ENCODE data around the gene CCNG1.
"Not testable (repeated sequence)": the region's sequence is repeated elsewhere in the genome, so short reads cannot be mapped to it uniquely, and the experiment has no call there.

Gene CCNG1, protein sequence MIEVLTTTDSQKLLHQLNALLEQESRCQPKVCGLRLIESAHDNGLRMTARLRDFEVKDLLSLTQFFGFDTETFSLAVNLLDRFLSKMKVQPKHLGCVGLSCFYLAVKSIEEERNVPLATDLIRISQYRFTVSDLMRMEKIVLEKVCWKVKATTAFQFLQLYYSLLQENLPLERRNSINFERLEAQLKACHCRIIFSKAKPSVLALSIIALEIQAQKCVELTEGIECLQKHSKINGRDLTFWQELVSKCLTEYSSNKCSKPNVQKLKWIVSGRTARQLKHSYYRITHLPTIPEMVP

DNA sequence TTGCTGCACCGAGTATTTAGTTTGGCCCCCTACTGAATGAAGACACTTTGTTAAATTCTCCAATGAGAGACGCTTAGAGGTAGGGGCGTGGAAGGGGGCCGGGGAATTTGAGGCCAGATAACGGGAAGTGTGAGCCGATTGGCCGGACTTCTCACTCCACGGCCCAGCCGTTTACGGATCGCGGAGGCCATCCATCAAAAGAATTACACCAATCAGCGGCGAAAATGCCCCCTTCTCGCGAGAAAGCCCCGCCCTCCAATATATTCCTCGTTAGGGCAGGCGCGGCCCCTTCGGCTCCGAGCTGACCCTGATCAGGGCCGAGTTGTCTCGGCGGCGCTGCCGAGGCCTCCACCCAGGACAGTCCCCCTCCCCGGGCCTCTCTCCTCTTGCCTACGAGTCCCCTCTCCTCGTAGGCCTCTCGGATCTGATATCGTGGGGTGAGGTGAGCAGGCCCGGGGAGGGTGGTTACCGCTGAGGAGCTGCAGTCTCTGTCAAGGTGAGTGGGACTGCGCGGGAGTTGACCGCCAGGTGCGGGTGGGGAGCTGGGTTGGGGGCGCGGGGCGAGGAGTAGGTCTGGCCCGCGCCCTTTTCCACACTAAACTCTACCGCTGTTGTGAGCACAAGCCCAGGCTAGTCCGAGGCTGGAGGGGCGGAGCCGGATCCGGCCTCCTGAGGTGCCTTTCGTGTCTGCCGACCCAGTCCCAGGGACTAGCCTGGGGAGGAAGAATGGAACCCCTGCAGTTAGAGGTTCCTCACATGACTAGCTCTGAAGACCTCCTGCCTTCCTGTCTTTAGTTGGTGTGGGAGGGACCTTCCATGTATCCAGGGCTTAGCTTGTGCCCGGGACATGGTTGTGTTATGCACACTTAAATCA is at the start of gene CCNG1:
TSS of gene CCNG1 (plus strand) at position 287 of the 874 bp plus-strand sequence. CDS start 1,662 bp downstream, outside the sequence.
- DNase-seq (ENCODE audit: low read depth in 2 of 2), result peak; percentile 80 to 84

DNA sequence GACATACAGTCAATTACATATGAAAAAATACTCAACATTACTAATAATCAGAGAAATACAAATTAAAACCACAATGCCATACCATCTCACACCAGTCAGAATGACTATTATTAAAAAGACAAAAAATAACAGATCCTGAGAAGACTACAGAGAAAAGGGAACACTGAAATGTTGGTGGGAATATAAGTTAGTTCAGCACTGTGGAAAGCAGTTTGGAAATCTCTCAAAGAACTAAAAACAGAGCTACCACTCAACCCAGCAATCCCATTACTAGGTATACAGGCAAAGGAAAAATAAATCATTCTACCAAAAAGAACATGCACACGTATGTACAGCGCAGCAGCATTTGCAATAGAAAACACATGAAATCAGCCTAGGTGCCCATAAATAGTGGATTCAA is 41.6 kb upstream of the CCNG1 start:
- no peak for DNase-seq (ENCODE audit: low read depth in 2 of 2)

DNA sequence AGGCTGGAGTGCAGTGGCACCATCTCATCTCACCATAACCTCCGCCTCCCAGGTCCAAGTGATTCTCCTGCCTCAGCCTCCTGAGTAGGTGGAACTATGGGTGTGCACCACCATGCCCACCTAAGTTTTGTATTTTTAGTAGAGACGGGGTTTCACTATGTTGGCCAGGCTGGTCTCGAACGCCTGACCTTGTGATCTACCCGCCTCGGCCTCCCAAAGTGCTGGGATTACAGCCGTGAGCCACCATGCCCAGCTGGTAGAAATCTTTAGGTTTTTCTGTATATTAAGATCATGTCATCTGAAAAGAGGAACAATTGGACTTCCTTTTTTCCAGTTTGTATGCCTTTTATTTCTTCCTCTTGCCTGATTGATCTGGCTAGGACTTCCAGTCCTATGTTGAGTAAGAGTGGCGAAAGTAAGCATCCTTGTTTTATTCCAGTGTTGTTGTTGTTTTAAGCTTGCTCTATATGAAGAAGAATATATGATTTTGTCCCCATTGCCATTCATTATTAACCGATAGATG is 40.5 kb upstream of the CCNG1 start:
- DNase-seq (ENCODE audit: low read depth in 2 of 2), result not testable (repeated sequence)

DNA sequence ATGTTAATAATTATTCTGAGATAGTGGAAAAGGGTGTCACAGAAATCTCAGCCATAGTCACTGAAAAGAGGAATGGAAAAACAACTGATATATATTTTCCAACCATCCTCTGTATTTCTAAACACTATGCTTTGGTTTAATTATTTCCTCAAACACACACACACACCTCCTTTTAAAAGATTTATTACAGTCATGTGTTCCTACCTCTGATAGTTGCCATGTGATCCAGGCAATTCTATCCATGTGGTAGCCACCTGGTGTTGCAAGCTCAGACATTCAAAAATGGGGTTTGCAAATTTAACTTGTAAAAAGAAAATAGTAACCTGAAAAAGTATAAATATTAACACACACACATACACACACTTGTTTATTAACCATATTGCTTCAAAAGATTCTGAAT is 40.0 kb upstream of the CCNG1 start:
- no peak for DNase-seq (ENCODE audit: low read depth in 2 of 2)

DNA sequence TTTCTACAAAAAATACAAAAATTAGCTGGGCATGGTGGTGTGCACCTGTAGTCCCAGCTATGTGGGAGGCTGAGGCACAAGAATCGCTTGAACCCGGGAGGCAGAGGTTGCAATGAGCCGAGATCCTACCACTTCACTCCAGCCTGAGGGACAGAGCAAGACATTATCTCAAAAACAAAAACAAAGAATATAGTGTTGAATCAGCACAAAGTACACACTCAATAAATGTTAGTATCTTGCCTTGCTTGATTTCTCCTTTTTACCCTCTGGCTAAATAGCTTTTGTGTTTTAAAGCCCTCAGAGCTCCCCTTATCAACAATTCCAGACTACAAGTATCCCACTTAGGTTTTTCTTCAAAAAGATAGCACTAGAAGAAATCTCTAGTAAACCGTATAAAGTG is 37.5 kb upstream of the CCNG1 start:
- no peak for DNase-seq (ENCODE audit: low read depth in 2 of 2)

DNA sequence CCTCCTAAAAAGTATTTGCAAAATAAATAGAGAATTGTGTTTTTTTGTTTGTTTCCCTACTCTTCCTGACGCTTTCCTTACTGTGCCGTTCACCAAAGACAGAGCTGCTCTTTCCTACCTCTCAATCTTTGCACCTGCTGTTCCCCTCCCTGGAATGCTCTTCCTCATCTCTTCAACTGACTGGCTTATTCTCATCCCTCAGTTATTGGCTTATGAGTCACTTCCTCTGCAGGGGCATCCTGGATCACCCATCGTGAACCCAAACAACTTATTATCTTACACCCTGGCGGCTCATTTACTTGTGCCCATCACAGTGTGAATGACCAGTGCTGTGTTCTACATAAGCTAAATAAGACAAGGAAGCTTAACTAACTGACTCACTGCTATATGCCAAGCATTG is 36.1 kb upstream of the CCNG1 start:
- no peak for DNase-seq (ENCODE audit: low read depth in 2 of 2)

DNA sequence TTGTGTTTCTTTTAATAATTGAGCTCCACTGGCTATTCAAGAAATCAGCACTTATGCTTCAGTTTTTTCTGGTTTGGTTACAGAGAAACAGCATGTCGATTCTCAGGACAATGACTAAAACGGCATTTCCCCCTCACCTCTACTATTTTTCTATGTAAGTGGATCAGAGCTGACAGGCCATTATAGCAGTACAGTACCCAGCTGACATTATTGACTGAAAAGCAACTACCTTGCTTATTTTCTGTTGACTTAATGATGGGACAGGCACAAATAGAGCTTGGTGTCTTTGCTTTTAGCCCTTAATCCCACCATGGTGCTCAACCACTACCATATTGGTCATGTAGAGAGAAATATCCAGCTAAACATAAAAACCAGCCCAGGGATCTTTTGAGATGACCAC is 35.4 kb upstream of the CCNG1 start:
- no peak for DNase-seq (ENCODE audit: low read depth in 2 of 2)

DNA sequence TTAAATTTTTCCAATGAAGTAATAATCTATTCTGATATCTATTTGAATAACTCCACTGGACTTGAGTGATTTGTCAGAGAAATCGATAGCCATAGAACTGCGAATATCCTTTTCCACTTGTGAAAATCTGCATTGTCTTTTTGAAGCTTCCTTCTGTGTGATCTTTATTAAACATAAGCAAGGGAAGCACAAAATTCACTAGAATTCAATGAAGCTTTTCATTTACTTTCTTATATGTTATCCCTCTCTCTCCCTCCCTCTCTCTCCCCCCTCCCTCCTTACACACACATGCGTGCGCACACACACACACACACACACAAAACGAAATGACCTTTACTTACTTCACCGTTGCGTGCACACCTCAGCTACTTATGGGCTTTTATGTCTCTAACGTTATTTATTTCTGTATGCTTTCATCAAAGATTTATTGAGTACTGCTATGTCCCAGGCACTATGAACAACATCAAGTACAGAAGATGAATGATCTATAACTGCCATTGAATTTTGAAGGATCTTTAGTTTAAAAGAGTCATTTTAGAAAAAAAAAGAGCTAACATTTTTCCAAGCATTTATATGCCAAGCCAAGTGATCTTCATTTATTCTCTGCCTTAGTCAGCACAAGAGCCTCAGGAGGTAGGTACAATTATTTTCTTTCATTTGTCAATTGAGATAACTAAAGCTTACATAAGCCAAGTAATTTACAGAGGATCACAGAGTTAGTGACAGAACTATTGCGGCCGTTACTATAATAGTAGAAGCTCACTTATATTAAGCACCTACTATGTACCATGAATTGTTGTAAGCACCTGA is 32.8 kb upstream of the CCNG1 start:
- no peak for DNase-seq (ENCODE audit: low read depth in 2 of 2)

DNA sequence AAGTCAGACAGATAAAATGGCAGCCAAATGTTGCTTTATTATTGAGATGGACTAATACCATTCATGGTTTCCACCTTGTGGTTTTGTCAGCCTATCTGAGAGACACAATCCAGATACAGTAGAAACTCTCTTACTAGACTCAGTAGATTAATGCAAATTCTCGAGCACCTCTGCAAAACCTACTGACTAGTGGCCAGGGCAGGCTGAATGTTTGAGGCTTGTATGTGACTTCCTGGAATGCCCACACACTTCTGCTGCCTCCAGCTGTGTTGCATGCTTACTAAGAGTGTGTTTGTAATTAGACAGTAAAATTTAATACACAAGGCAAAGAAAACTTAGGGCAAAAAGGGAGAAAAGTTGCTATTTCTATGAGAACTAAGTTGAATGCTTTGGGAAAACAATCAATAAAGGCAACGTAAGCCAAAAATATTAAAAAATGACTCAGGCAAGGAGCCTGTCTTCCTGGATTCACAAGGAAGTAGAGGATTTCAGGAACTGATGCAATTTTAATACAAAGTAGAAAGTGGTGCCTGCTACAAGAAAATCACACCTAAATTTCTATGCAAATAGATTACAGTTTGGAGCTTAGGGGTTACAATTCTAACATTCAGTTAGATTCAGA is 30.2 kb upstream of the CCNG1 start:
- DNase-seq (ENCODE audit: low read depth in 2 of 2), result no peak

DNA sequence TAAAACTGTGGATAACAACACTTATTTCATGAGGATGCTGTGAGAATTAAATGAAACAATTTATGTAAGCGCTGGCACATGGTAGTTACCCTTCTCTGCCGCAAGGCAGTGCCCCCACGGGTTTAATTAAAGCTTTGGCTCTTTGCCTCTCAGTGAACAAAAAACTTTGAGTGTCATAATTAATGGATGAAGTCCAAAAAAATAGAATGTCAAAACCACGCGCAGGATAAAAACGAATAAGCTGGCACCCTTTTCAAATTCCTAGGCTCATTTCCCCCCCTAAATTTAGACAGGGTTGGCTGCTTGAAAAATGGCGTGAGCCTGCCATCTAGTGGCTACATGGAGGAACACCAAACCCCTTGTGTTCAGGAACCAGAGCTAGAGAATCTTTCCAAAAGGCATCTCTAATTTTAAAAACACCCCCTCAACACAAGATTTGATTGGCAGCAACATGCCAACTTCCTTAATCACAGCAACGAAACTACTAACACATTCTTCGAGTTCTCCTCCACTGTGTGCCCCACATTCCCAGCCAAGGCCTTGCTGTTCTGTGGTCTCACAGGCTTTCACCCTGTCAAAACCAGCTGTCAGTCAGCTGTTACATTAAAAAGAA is 29.0 kb upstream of the CCNG1 start:
- peak in 1 of 2 donors; percentile 12 for DNase-seq (ENCODE audit: low read depth in 2 of 2)

DNA sequence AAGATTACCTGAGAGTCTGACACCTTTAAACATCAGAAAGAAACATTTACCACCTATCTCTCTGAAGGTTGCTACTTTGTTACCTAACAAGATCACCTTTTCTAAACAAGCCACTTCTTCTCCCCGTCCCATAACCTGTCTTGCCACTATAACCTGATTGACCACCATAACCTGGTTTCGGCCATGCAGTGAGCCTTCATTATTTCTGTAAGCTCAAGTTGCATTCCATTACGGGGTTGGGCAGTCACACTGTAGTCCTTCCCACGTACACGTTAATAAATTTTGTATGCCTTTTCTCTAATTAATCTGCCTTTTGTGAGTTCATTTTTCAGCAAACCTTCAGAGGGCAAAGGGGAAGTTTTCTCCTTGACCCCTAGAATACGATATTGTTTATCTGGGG is 28.0 kb upstream of the CCNG1 start:
- no peak for DNase-seq (ENCODE audit: low read depth in 2 of 2)

DNA sequence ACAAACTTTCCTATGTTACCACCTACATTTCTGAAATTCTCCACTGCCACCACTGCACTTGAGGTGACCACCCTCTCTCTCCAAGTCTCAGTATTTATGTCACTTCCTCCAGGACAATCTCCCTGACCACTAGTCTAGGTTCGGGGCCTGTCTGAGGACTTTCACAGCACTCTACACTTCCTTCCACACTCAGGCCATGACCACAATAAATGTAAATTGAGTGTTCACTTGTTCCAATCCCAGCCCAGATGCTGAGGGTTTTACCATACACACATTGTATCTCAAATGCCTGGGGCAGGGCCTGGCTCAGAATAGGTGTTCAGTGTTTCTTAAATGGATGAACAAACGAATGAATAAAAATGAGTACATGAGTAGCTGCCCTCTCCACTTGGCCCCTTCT is 26.9 kb upstream of the CCNG1 start:
- no peak for DNase-seq (ENCODE audit: low read depth in 2 of 2)

DNA sequence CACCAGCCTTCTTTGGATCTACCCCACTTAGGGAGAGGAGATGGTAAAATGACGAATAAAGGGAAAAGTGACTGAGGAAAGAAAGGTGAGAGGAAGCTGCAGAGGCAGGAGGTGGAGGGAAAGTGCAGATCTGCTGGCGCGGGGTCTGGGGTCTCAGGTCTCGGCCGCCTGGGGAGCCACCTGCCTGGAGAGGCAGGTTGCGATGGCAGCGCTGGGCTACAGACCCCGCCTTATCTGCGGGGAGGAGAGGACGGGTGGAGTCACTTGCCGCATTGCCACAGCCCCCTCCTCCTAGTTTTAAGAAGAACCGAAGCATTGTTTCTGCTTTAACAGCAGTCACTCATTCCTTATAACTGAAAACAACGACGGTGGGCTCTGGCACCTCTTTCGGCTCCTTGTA is 21.7 kb upstream of the CCNG1 start:
- not testable (repeated sequence) for DNase-seq (ENCODE audit: low read depth in 2 of 2)

DNA sequence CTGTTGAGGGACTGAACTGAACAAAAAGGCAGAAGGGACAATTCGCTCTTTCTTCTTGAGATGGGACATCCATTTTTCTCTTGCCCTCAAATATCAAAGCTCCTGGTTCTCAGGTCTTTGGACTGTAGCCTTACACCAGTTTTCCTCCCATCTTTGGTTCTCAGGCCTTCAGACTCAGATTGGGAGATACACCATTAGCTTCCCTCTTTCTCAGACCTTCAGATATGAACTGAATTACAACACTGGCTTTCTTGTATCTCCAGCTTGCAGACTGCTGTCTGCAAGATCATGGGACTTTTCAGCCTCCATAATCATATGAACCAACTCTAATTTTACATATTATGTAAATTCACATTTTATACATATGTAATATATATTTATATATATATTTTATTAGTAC is 12.6 kb upstream of the CCNG1 start:
- DNase-seq (ENCODE audit: low read depth in 2 of 2), result no peak

DNA sequence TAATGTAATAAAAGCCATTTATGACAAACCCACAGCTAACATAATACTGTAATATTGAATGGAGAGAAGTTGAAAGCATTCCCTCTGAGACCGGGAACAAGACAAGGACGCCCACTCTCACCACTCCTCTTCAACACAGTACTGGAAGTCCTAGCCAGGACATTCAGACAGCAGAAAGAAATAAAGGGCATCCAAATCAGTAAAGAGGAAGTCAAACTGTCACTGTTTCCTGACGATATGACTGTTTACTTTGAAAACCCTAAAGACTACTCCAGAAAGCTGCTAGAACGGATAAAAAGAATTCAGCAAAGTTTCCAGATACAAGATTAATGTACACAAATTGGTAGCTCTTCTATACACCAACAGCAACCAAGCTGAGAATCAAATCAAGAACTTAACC is 11.3 kb upstream of the CCNG1 start:
- DNase-seq (ENCODE audit: low read depth in 2 of 2), result not testable (repeated sequence)

DNA sequence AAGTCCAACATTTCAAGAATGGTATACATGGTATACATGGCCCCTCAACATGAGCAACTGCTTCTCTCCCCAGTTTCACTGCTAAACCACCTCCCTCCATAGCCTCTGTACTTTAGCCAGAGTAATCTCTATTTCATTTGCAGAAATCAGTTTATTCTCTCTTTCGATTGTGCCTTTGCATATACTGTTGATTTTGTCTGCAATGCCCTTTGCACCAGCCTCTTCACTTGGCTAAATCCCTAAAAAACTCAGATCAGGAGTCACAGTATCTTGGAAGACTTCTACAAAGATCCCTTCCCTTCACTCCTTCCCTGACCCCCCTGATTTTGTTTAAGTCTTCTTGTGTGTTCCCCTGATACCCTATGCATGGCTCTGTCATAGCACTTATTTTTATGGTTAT is 4.9 kb upstream of the CCNG1 start:
- no peak for DNase-seq (ENCODE audit: low read depth in 2 of 2)

DNA sequence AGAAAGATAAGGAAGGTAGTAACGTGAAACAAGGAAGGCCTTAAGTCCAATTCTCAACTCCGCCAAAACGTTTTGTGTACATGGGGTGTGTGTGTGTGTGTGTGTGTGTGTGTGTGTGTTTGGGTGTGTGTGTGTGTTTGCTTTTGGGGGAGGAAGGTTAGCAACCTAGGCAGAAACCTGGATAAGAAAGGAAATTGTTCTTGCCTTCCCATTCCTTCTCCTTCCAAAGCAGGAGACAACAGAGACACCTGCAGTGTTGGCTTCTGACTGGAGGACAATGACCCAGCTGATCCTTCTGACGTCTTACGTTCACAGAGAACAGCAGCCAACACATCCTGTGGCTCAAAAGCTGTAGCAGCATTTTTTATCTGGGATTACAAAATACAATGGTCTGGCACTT is 4.1 kb upstream of the CCNG1 start:
- DNase-seq (ENCODE audit: low read depth in 2 of 2), result no peak

DNA sequence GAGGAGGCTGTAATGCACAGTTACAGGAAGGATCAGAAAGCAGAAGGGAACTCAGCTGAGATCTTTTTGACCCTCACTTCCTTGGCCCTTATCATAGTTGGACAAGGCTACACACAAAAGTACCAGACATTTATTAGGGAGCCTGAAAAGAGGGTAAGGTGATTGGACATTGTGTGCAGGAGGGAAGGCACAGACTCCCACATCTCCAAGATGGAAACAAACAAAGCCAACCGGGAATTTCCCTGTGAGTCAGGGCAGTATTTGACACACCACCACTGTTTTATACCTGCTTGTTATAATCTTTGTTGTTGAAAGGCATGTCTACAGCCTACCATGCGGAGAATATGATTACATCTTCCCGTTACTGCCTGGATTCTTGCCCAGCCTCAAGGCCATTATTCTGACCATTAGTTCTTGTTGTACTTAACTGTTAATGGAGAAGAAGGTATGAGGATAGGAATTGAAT is 3.0 kb upstream of the CCNG1 start:
- no peak for DNase-seq (ENCODE audit: low read depth in 2 of 2)

DNA sequence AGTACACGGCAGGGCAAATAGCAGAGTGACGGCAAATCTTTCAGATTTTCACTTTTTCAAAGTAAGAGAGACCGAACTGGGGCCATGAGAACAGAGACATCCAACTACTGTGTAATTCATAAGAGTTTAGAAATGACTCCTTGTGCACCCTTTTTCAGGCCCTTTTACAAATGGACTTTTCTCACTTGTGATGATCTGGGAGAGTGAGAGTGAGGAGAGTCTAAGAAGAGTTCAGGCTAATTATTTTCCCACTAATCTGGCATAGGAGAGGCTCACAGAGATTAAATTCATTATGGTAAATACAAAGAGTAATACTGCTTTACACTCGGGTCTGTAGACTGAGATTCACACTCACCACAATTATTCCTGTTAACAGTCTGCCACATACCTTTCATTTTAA is 880 bp upstream of the CCNG1 start:
- DNase-seq (ENCODE audit: low read depth in 2 of 2), result no peak

DNA sequence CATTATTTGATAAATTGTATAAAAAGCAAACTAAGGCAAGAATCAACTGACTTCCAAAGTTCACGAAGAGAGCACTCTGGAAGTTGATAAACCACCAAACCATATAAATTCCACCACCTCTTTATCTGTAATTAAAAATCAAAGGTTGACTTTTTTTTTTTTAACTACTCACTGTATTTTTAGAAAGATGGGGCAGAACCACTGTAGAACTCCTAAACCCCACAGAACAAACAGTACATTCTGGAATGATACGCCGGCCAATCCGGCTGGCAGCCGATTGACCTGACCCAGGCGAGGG is 435 bp upstream of the CCNG1 start:
- DNase-seq (ENCODE audit: low read depth in 2 of 2), result no peak

DNA sequence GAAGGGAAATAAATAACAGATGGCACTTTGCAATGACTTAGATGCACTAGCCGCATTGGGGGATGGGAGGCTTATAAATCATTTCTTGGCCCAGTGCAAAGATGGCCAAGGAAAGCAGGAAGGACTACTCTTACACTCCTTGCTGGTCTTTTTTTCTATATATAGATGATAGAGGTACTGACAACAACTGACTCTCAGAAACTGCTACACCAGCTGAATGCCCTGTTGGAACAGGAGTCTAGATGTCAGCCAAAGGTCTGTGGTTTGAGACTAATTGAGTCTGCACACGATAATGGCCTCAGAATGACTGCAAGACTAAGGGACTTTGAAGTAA is 1.7 kb downstream of the CCNG1 start:
- no peak for DNase-seq (ENCODE audit: low read depth in 2 of 2)
